H1 (cell line): ENCODE data around the gene RETSAT. TPM values are rescaled to one million over a fixed set of nuclear protein-coding genes. Genes with fewer than 3 reads are reported as not detected.

Experiments used
- CBX8 ChIP-seq: fragments of 300-800, 300-1000 bp; sonication (generic); IDR thresholded peaks from 2 replicates; pipeline ENCODE4 v1.7.1; 2016; ENCODE audit warnings: low read depth, low read length, borderline replicate concordance
- CHD1 ChIP-seq: IDR thresholded peaks from 2 replicates; pipeline ENCODE4 v1.6.1; 2012; ENCODE audit warnings: low read depth, low read length, improper control_type of control experiment
- EP300 ChIP-seq, 2 experiments: IDR thresholded peaks; 1 replicate in 1 of 2; 2 replicates in 1 of 2; pipeline ENCODE4 v1.6.1; 2011 to 2012; ENCODE audit warnings: low read depth in 2 of 2, low read length in 2 of 2, mild to moderate bottlenecking in 2 of 2, borderline replicate concordance in 1 of 2, inconsistent platforms in 1 of 2, moderate library complexity in 1 of 2
- GTF2F1 ChIP-seq: IDR thresholded peaks from 2 replicates; pipeline ENCODE4 v1.6.1; 2012; ENCODE audit warnings: low read depth, low read length, improper control_type of control experiment, borderline replicate concordance
- HDAC2 ChIP-seq, 2 experiments: fragments of 300-600 bp in 1 of 2; sonication (generic) in 1 of 2; IDR thresholded peaks; 2 replicates each; pipeline ENCODE4 v1.6.1; 2011 to 2012; ENCODE audit warnings: low read depth in 2 of 2, low read length in 2 of 2, mild to moderate bottlenecking in 2 of 2, moderate library complexity in 2 of 2, borderline replicate concordance in 1 of 2, inconsistent platforms in 1 of 2
- KDM1A ChIP-seq: fragments of 200-600, 300-600 bp; sonication (generic); IDR thresholded peaks from 2 replicates; pipeline ENCODE4 v1.7.1; 2016; ENCODE audit warnings: mild to moderate bottlenecking, low read length, borderline replicate concordance
- NRF1 ChIP-seq: IDR thresholded peaks from 2 replicates; pipeline ENCODE4 v1.6.1; 2011; ENCODE audit warnings: mild to moderate bottlenecking, low read depth, low read length, improper control_type of control experiment
- TAF1 ChIP-seq: IDR thresholded peaks from 2 replicates; pipeline ENCODE4 v1.6.1; 2011; ENCODE audit warnings: mild to moderate bottlenecking, low read depth, low read length
- TBP ChIP-seq: IDR thresholded peaks from 2 replicates; pipeline ENCODE4 v1.6.1; 2011; ENCODE audit warnings: low read depth, low read length, improper control_type of control experiment
- polyA plus RNA-seq, 7 experiments: library from polyadenylated mRNA; depleted of rRNA in 3 of 7; stranded (reverse) in 5 of 7; unstranded in 2 of 7; fragments of >200 nt in 5 of 7; fragments of 200-250 nt in 2 of 7; gene quantifications; 1 replicate in 5 of 7; 2 replicates in 1 of 7; 4 replicates in 1 of 7; pipeline versions ENCODE4 v1.2.1 to v1.2.3, GENCODE V29; 2011 to 2013; ENCODE audit warnings: missing spikeins in 2 of 7, mixed read lengths in 2 of 7
- total RNA-seq: library from RNA; stranded (reverse); fragmentation: NEBNext Ultra II Directional; extraction: Animal tissue kit (Norgen Biotek cat#: 25700); gene quantifications from 2 replicates; pipeline ENCODE4 v1.2.1, GENCODE V29; 2021
- TF ChIP-seq, protein P1 (sequence below): fragments of 300-600 bp; sonication (generic); IDR thresholded peaks from 2 replicates; pipeline ENCODE4 v1.7.1; 2012; ENCODE audit warnings: low read length, moderate library complexity, mild to moderate bottlenecking, inconsistent platforms; ENCODE audit not compliant: insufficient replicate concordance

The RETSAT gene
- total and polyA plus RNA-seq, 2 of the 8 experiments (the other 6 are each of a cell fraction or from before 2014, with no cell fraction given): 15.8 to 16.7 TPM

- TF ChIP-seq, protein P1, sequence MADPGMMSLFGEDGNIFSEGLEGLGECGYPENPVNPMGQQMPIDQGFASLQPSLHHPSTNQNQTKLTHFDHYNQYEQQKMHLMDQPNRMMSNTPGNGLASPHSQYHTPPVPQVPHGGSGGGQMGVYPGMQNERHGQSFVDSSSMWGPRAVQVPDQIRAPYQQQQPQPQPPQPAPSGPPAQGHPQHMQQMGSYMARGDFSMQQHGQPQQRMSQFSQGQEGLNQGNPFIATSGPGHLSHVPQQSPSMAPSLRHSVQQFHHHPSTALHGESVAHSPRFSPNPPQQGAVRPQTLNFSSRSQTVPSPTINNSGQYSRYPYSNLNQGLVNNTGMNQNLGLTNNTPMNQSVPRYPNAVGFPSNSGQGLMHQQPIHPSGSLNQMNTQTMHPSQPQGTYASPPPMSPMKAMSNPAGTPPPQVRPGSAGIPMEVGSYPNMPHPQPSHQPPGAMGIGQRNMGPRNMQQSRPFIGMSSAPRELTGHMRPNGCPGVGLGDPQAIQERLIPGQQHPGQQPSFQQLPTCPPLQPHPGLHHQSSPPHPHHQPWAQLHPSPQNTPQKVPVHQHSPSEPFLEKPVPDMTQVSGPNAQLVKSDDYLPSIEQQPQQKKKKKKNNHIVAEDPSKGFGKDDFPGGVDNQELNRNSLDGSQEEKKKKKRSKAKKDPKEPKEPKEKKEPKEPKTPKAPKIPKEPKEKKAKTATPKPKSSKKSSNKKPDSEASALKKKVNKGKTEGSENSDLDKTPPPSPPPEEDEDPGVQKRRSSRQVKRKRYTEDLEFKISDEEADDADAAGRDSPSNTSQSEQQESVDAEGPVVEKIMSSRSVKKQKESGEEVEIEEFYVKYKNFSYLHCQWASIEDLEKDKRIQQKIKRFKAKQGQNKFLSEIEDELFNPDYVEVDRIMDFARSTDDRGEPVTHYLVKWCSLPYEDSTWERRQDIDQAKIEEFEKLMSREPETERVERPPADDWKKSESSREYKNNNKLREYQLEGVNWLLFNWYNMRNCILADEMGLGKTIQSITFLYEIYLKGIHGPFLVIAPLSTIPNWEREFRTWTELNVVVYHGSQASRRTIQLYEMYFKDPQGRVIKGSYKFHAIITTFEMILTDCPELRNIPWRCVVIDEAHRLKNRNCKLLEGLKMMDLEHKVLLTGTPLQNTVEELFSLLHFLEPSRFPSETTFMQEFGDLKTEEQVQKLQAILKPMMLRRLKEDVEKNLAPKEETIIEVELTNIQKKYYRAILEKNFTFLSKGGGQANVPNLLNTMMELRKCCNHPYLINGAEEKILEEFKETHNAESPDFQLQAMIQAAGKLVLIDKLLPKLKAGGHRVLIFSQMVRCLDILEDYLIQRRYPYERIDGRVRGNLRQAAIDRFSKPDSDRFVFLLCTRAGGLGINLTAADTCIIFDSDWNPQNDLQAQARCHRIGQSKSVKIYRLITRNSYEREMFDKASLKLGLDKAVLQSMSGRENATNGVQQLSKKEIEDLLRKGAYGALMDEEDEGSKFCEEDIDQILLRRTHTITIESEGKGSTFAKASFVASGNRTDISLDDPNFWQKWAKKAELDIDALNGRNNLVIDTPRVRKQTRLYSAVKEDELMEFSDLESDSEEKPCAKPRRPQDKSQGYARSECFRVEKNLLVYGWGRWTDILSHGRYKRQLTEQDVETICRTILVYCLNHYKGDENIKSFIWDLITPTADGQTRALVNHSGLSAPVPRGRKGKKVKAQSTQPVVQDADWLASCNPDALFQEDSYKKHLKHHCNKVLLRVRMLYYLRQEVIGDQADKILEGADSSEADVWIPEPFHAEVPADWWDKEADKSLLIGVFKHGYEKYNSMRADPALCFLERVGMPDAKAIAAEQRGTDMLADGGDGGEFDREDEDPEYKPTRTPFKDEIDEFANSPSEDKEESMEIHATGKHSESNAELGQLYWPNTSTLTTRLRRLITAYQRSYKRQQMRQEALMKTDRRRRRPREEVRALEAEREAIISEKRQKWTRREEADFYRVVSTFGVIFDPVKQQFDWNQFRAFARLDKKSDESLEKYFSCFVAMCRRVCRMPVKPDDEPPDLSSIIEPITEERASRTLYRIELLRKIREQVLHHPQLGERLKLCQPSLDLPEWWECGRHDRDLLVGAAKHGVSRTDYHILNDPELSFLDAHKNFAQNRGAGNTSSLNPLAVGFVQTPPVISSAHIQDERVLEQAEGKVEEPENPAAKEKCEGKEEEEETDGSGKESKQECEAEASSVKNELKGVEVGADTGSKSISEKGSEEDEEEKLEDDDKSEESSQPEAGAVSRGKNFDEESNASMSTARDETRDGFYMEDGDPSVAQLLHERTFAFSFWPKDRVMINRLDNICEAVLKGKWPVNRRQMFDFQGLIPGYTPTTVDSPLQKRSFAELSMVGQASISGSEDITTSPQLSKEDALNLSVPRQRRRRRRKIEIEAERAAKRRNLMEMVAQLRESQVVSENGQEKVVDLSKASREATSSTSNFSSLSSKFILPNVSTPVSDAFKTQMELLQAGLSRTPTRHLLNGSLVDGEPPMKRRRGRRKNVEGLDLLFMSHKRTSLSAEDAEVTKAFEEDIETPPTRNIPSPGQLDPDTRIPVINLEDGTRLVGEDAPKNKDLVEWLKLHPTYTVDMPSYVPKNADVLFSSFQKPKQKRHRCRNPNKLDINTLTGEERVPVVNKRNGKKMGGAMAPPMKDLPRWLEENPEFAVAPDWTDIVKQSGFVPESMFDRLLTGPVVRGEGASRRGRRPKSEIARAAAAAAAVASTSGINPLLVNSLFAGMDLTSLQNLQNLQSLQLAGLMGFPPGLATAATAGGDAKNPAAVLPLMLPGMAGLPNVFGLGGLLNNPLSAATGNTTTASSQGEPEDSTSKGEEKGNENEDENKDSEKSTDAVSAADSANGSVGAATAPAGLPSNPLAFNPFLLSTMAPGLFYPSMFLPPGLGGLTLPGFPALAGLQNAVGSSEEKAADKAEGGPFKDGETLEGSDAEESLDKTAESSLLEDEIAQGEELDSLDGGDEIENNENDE: no peak
- TF ChIP-seq CBX8 (no peak), TBP (no peak), EP300 (IDR thresholded peaks at IDR 0.05; ENCODE audit: borderline replicate concordance in 1 of 2, low read depth in 2 of 2, low read length in 2 of 2) (no peak), KDM1A (no peak), GTF2F1 (no peak), HDAC2 (IDR thresholded peaks at IDR 0.05; ENCODE audit: borderline replicate concordance in 1 of 2, low read depth in 2 of 2, low read length in 2 of 2) (no peak), TAF1 (no peak), NRF1 (no peak), CHD1 (no peak)
These were observed 22.1 kb upstream of the RETSAT start (continued) for GRCh38 chr2:85376291-85377065.
